Kidney (tissue), 14 donors: ENCODE results near the gene EEF1AKMT3. TPM values are rescaled to one million over a fixed set of nuclear protein-coding genes. Genes with fewer than 3 reads are reported as not detected.
A peak's percentile ranks its signal among the peaks of the same experiment; 100 is the strongest.

ENCODE experiments used
- DNase-seq, 5 donors: peaks; one replicate each; pipeline ENCODE4 v3.0.0-alpha.2; 2013 to 2020
- FAIRE-seq: peaks from 2 replicates; lab custom pipeline; 2012; peaks lifted over from hg19 to GRCh38; lab: Jason Lieb, UNC
- H3K27ac ChIP-seq, 2 donors: one replicate each; pipeline ENCODE4 v1.7.0; 2013; ENCODE audit warnings: low read depth in 2 of 2, low read length in 2 of 2, inconsistent platforms in 1 of 2
- H3K27me3 ChIP-seq: one replicate; pipeline ENCODE4 v1.7.1; 2013; ENCODE audit warnings: low read length, inconsistent platforms; ENCODE audit not compliant: control insufficient read depth, insufficient read depth
- H3K36me3 ChIP-seq, 3 donors: one replicate each; pipeline versions ENCODE4 v1.7.0 to v1.7.1; 2013; ENCODE audit warnings: low read length in 3 of 3, control low read depth in 1 of 3, inconsistent platforms in 1 of 3; ENCODE audit not compliant: insufficient read depth in 3 of 3, control insufficient read depth in 2 of 3
- H3K4me1 ChIP-seq, 3 donors: one replicate each; pipeline versions ENCODE4 v1.7.0 to v1.7.1; 2013; ENCODE audit warnings: low read length in 3 of 3, inconsistent platforms in 1 of 3, low read depth in 1 of 3; ENCODE audit not compliant: control insufficient read depth in 2 of 3, insufficient read depth in 2 of 3
- H3K4me3 ChIP-seq, 3 donors: one replicate each; pipeline versions ENCODE4 v1.7.0 to v1.8.1; 2013; ENCODE audit warnings: low read length in 3 of 3, control low read depth in 1 of 3, inconsistent platforms in 1 of 3
- H3K9ac ChIP-seq, 3 donors: one replicate each; pipeline versions ENCODE4 v1.7.0 to v1.7.1; 2013; ENCODE audit warnings: low read length in 3 of 3, control low read depth in 1 of 3, inconsistent platforms in 1 of 3
- H3K9me3 ChIP-seq, 3 donors: one replicate each; pipeline versions ENCODE4 v1.7.0 to v1.7.1; 2013; ENCODE audit warnings: low read length in 3 of 3, control low read depth in 1 of 3, inconsistent platforms in 1 of 3; ENCODE audit not compliant: control insufficient read depth in 2 of 3, insufficient read depth in 1 of 3
- intact Hi-C: fragments of 100-400 bp; cut with DNase I; formaldehyde crosslinking; loops from one replicate; pipeline ENCODE4 v1.11.1; 2022
- polyA plus RNA-seq: library from polyadenylated mRNA; stranded (reverse); fragments of 350-450 nt; fragmentation: Illumina TruSeq; extraction: RNeasy Lipid Tissue Mini Kit (QIAGEN cat#74804); gene quantifications from one replicate; pipeline ENCODE4 v1.2.3, GENCODE V29; 2014; ENCODE audit warnings: low read depth, low replicate concordance; ENCODE audit not compliant: insufficient read depth
- total RNA-seq: library from RNA; stranded (reverse); fragmentation: NEBNext Ultra II Directional; extraction: Animal tissue kit (Norgen Biotek cat#: 25700); gene quantifications from one replicate; pipeline ENCODE4 v1.2.1, GENCODE V29; 2021
- TF ChIP-seq, protein P1 (sequence below): IDR thresholded peaks from 3 replicates; pipeline ENCODE4 v1.5.1; 2012; ENCODE audit warnings: mild to moderate bottlenecking, moderate library complexity, borderline replicate concordance; ENCODE audit not compliant: insufficient read depth; ENCODE audit errors: extremely low read depth
- donor health status: control.
- donor health status: control.
- donor health status: control.
- donor health status: control.
- donor health status: control.
- donor health status: DM: yes; HTN: yes; CAD: no.
- donor health status: Normal renal cell carcinoma (clear cell type).

The EEF1AKMT3 gene
- total and polyA plus RNA-seq, 2 donors from 2014 or later, result 10.4 to 15.3 TPM

DNA sequence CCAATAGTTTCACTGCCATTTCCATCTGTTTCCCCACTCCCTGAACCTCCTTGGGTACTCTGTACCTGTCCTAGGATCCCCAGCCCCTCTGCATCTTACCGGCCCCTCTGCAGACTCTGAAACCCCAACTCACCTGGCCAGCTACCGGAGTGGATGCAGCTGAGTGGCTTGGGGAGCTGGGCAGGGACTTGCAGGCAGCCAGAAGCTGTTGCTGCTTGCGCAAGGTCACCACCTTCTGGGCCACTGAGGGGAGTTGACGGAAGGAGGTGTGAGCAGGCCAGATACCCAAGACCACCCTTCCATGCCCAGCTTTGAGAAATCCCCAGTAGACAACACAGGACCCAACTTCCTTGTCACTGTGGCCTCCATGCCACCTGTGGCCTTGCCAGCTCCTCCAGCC, 40.1 kb upstream of the EEF1AKMT3 start:
- no peak overlapping the region for H3K27ac ChIP-seq
- TF ChIP-seq, protein P1, sequence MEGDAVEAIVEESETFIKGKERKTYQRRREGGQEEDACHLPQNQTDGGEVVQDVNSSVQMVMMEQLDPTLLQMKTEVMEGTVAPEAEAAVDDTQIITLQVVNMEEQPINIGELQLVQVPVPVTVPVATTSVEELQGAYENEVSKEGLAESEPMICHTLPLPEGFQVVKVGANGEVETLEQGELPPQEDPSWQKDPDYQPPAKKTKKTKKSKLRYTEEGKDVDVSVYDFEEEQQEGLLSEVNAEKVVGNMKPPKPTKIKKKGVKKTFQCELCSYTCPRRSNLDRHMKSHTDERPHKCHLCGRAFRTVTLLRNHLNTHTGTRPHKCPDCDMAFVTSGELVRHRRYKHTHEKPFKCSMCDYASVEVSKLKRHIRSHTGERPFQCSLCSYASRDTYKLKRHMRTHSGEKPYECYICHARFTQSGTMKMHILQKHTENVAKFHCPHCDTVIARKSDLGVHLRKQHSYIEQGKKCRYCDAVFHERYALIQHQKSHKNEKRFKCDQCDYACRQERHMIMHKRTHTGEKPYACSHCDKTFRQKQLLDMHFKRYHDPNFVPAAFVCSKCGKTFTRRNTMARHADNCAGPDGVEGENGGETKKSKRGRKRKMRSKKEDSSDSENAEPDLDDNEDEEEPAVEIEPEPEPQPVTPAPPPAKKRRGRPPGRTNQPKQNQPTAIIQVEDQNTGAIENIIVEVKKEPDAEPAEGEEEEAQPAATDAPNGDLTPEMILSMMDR, result no peak
- H3K4me3 ChIP-seq, result no peak overlapping the region
- H3K27me3 ChIP-seq, result peaks cover 34% of the 10 kb centered on the region
- no peaks in the 10 kb centered on the region for H3K36me3 ChIP-seq
- DNase-seq, result peak in 1 of 5 donors; percentile 29
- no peak for FAIRE-seq
- peaks cover 0 to 7% (median 4%) of the 10 kb centered on the region in 3 donors for H3K4me1 ChIP-seq
- intact Hi-C loops, result no loop called here
- H3K9ac ChIP-seq, result no peak overlapping the region
- H3K9me3 ChIP-seq, result no peaks in the 10 kb centered on the region

DNA sequence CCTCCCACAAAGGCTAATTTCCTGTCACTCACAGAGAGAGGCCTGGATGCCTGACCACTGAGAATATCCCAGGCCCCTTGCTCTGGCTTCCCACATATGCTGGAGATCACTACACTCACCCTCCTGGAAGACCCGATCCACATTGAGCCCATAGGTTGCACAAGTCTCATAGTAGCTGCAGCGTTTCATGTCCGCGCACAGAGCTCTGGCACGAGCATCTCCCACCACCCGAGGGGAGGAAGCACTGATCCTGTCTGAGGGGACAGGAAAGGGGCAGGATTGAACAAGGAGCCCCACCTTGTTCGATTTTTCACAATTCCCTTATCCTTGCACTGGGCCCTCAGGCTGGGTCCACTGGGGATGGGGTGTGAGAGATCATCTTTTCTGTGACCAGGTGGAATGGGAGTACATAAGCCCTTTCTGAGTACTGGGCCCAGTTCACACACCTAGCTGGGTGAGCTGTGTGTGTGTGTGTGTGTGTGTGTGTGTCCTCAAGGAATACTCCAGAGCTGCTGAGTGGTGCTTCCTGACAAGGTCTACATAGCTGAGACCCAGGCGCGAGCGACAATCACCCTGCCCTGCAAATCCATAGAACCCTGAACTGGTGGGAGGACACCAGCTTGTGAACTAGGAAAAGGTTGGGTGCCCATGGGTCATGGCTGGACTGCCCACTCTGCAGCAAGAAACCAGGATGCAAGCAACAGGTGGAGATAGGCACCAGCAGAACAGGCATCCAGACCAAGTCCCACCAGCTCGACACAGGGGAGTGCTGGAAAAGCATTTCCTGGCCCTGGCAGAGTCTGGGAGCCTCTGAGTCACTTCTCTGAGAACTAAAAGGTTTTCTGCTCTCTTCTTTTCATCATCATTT, 39.5 kb upstream of the EEF1AKMT3 start:
- peak in 1 of 5 donors; percentile 23 for DNase-seq
- Histone ChIP-seq H3K9ac (no peak overlapping the region), H3K36me3 (no peaks in the 10 kb centered on the region), H3K27me3 (peaks cover 35% of the 10 kb centered on the region), H3K9me3 (no peaks in the 10 kb centered on the region), H3K4me3 (no peak overlapping the region), H3K27ac (no peak overlapping the region), H3K4me1 (peaks cover 0 to 5% (median 4%) of the 10 kb centered on the region in 3 donors)
- FAIRE-seq, result no peak
- intact Hi-C loops, result no loop called here
- TF ChIP-seq, protein P1, result no peak

DNA sequence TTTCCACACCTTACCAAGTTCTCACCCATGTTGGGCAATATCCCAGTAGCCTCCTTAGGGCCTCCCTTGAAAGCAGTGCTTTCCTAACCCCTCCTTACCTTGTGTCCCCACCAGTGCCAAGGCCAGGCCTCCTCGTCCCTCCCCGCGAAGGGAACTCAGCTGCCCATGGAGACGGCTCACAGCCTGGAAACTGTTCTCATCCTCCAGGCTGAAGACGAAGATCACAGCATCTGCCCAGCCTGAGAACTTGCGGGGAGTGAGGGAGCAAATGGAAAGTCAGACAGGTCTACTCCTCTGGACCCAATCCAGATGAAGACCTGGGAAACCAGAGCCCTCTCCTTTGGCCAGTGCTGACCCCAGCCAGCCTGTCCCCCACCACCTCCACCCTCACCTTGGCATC, 38.5 kb upstream of the EEF1AKMT3 start:
- intact Hi-C loops, result no loop called here
- Histone ChIP-seq H3K36me3 (no peaks in the 10 kb centered on the region), H3K4me1 (peaks cover 0 to 6% (median 4%) of the 10 kb centered on the region in 3 donors), H3K27me3 (peaks cover 35% of the 10 kb centered on the region), H3K9ac (no peak overlapping the region), H3K27ac (no peak overlapping the region), H3K4me3 (no peak overlapping the region), H3K9me3 (no peaks in the 10 kb centered on the region)
- no peak for DNase-seq
- no peak for FAIRE-seq
- TF ChIP-seq, protein P1, result no peak
